H1 (cell line): ENCODE results near the gene RPA3. TPM values are rescaled to one million over a fixed set of nuclear protein-coding genes. Genes with fewer than 3 reads are reported as not detected.

ENCODE experiments used
- CHD2 ChIP-seq: IDR thresholded peaks from 2 replicates; pipeline ENCODE4 v1.6.1; 2012; ENCODE audit warnings: low read length, improper control_type of control experiment
- MAFK ChIP-seq: IDR thresholded peaks from 2 replicates; pipeline ENCODE4 v1.6.1; 2012; ENCODE audit warnings: low read depth, mild to moderate bottlenecking, improper control_type of control experiment, low read length
- polyA plus RNA-seq, 7 experiments: library from polyadenylated mRNA; depleted of rRNA in 3 of 7; stranded (reverse) in 5 of 7; unstranded in 2 of 7; fragments of >200 nt in 5 of 7; fragments of 200-250 nt in 2 of 7; gene quantifications; 1 replicate in 5 of 7; 2 replicates in 1 of 7; 4 replicates in 1 of 7; pipeline versions ENCODE4 v1.2.1 to v1.2.3, GENCODE V29; 2011 to 2013; ENCODE audit warnings: missing spikeins in 2 of 7, mixed read lengths in 2 of 7
- total RNA-seq: library from RNA; stranded (reverse); fragmentation: NEBNext Ultra II Directional; extraction: Animal tissue kit (Norgen Biotek cat#: 25700); gene quantifications from 2 replicates; pipeline ENCODE4 v1.2.1, GENCODE V29; 2021

RPA3 gene
- total and polyA plus RNA-seq, 2 of the 8 experiments (the other 6 are each of a cell fraction or from before 2014, with no cell fraction given), result 60.2 to 105 TPM

DNA sequence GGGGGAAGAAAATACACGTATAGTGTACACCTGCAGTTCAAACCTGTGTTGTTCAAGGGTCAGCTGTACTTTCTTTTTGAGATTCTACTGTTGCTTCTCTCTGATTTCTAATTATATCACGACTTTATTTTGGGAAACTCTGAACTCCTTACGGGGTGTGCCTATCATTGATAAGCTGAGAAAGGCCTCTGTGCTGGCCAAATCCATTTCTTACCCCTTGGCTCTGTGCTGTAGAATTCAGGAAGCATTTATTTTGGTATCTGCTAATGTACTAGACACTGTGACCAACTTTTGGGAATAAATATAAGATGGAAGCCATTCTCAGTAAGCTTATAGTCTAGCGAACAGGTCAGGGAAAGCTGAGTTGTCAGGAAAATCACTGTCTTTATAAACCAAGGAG is 26.9 kb upstream of the RPA3 start (continued):
- TF ChIP-seq MAFK, result no peak
- TF ChIP-seq CHD2, result no peak
